ENCODE results near the gene KCND3.

- TF ChIP-seq, protein P1, sequence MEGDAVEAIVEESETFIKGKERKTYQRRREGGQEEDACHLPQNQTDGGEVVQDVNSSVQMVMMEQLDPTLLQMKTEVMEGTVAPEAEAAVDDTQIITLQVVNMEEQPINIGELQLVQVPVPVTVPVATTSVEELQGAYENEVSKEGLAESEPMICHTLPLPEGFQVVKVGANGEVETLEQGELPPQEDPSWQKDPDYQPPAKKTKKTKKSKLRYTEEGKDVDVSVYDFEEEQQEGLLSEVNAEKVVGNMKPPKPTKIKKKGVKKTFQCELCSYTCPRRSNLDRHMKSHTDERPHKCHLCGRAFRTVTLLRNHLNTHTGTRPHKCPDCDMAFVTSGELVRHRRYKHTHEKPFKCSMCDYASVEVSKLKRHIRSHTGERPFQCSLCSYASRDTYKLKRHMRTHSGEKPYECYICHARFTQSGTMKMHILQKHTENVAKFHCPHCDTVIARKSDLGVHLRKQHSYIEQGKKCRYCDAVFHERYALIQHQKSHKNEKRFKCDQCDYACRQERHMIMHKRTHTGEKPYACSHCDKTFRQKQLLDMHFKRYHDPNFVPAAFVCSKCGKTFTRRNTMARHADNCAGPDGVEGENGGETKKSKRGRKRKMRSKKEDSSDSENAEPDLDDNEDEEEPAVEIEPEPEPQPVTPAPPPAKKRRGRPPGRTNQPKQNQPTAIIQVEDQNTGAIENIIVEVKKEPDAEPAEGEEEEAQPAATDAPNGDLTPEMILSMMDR (IDR thresholded peaks at IDR 0.05), result no peak
- TF ChIP-seq POLR2A (IDR thresholded peaks at IDR 0.05), result no peak
- TF ChIP-seq EP300 (IDR thresholded peaks at IDR 0.05), result no peak
These were observed 152.1 kb downstream of the KCND3 start for GRCh38 chr1:111837393-111837792.

Data from upper lobe of left lung (tissue), 4 donors.